ENCODE measurements around the gene EWSR1.

- TF ChIP-seq REPIN1 (tag by site-specific recombination; IDR thresholded peaks at IDR 0.05; ENCODE audit: low read depth) (no peak), ZNF843 (tag by site-specific recombination; IDR thresholded peaks at IDR 0.05) (no peak), PBX3 (CRISPR knock-in tag; IDR thresholded peaks at IDR 0.05) (no peak)
- TF ChIP-seq, protein P1, sequence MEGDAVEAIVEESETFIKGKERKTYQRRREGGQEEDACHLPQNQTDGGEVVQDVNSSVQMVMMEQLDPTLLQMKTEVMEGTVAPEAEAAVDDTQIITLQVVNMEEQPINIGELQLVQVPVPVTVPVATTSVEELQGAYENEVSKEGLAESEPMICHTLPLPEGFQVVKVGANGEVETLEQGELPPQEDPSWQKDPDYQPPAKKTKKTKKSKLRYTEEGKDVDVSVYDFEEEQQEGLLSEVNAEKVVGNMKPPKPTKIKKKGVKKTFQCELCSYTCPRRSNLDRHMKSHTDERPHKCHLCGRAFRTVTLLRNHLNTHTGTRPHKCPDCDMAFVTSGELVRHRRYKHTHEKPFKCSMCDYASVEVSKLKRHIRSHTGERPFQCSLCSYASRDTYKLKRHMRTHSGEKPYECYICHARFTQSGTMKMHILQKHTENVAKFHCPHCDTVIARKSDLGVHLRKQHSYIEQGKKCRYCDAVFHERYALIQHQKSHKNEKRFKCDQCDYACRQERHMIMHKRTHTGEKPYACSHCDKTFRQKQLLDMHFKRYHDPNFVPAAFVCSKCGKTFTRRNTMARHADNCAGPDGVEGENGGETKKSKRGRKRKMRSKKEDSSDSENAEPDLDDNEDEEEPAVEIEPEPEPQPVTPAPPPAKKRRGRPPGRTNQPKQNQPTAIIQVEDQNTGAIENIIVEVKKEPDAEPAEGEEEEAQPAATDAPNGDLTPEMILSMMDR (tag by site-specific recombination; IDR thresholded peaks at IDR 0.05), result no peak
Measured at GRCh38 chr22:29267462-29267857, 608 bp upstream of the EWSR1 start.

Measured in HEK293 (cell line).